ENCODE measurements around the gene DIP2C. TPM values are rescaled to one million over a fixed set of nuclear protein-coding genes. Genes with fewer than 3 reads are reported as not detected.

DIP2C gene
- total RNA-seq, 2 experiments from 2014 or later, result 1.6 to 1.7 TPM

- POLR2A ChIA-PET, result no interaction called here
- Mint-ChIP-seq H3K4me3 (no peak overlapping the region), H3K9me3 (no peaks in the 10 kb centered on the region), H3K27ac (no peak overlapping the region), H3K36me3 (no peaks in the 10 kb centered on the region), H3K27me3 (no peaks in the 10 kb centered on the region), H3K4me1 (no peaks in the 10 kb centered on the region)
- no peak for DNase-seq
- ATAC-seq (ENCODE audit: low read depth), result no peak
Observed at GRCh38 chr10:367636-368035, 321.8 kb downstream of the DIP2C start.

DNA sequence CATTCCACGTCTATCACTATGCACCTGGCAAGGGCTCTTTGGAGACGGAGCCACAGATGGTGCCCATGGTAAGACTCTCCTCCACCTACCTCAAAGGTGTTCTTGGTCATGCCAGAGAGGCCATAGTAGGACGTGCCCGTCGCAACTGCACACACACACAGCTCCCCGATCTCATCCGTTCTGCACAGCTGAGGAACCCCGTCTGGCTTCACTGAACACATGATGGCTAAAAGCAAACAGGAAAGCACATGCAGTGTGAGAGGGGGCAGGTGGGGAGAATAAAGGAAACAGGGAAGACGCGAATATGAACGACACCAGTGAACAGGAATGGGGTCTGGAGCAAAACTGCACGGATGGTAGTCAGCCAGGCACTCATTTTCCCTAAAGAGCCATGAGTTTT is 323.3 kb downstream of the DIP2C start:
- no peak for ATAC-seq (ENCODE audit: low read depth)
- Mint-ChIP-seq H3K27me3 (no peaks in the 10 kb centered on the region), H3K4me1 (peaks cover 2% of the 10 kb centered on the region), H3K36me3 (no peaks in the 10 kb centered on the region), H3K9me3 (no peaks in the 10 kb centered on the region), H3K4me3 (no peak overlapping the region), H3K27ac (no peak overlapping the region)
- POLR2A ChIA-PET, result no interaction called here
- DNase-seq, result no peak

- ATAC-seq (ENCODE audit: low read depth) (no peak), DNase-seq (no peak)
- no peak overlapping the region for H3K27ac Mint-ChIP-seq
- H3K4me1 Mint-ChIP-seq, result peaks cover 2% of the 10 kb centered on the region
- POLR2A ChIA-PET, result no interaction called here
- H3K27me3 Mint-ChIP-seq, result no peaks in the 10 kb centered on the region
- H3K4me3 Mint-ChIP-seq, result no peak overlapping the region
- no peaks in the 10 kb centered on the region for H3K9me3 Mint-ChIP-seq
- no peaks in the 10 kb centered on the region for H3K36me3 Mint-ChIP-seq
Observed at GRCh38 chr10:364267-364775, 325.1 kb downstream of the DIP2C start.

DNA sequence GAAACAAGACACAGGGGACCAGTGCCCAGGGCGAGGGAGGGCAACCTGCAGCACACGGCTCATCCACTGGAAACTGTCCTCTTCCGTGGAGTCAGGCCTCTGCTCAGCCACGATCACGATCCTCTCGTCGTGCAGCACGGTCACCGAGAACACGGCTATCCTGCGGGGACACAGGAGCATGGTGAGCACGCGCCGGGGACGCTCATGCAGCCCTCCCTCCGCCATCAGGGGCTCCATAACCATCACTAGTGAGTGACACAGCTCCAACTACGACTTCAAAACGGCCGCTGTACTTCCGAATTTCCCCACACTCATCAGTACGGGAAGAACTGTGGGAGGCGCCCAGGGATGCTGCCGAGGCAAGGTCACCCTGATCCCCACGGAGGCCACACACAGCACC is 326.3 kb downstream of the DIP2C start:
- no peak for ATAC-seq (ENCODE audit: low read depth)

GRCh38 chr10:361203-362081 is 328.0 kb downstream of the DIP2C start:
- Mint-ChIP-seq H3K27me3 (no peaks in the 10 kb centered on the region), H3K4me3 (no peak overlapping the region), H3K27ac (no peak overlapping the region), H3K4me1 (peaks cover 2% of the 10 kb centered on the region), H3K36me3 (no peaks in the 10 kb centered on the region), H3K9me3 (no peaks in the 10 kb centered on the region)
- ATAC-seq (ENCODE audit: low read depth), result no peak
- POLR2A ChIA-PET, result no interaction called here
- DNase-seq, result no peak

More for the DNA sequence above, 326.3 kb downstream of the DIP2C start:
- Mint-ChIP-seq H3K9me3 (no peaks in the 10 kb centered on the region), H3K36me3 (no peaks in the 10 kb centered on the region), H3K4me1 (peaks cover 2% of the 10 kb centered on the region), H3K4me3 (no peak overlapping the region), H3K27me3 (no peaks in the 10 kb centered on the region), H3K27ac (no peak overlapping the region)
- DNase-seq, result no peak
- POLR2A ChIA-PET, result no interaction called here

DNA sequence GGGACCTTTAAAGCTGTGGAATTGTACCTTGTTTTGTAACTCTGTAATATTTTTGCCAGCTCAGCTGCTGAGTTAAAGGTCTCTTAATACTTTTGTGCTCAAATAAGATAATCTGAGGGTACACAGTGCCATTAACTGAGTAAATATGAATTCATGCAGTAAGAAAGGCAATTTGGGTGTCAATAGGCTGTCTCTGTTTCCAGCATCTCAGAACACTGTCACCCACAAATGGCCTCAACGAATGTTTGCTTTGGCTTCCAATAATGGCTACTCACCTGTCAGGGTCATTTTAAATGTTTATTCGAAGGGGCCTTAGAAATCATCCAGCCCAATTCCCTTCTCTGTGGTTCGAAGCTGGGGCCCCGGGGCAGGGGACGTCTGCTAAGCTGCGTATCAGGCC is 328.8 kb downstream of the DIP2C start:
- H3K36me3 Mint-ChIP-seq, result no peaks in the 10 kb centered on the region
- H3K4me3 Mint-ChIP-seq, result no peak overlapping the region
- DNase-seq (no peak), ATAC-seq (ENCODE audit: low read depth) (no peak)
- POLR2A ChIA-PET, result no interaction called here
- H3K4me1 Mint-ChIP-seq, result peaks cover 7% of the 10 kb centered on the region
- no peaks in the 10 kb centered on the region for H3K9me3 Mint-ChIP-seq
- H3K27me3 Mint-ChIP-seq, result no peaks in the 10 kb centered on the region
- no peak overlapping the region for H3K27ac Mint-ChIP-seq

GRCh38 chr10:359762-360161 is 329.7 kb downstream of the DIP2C start:
- peaks cover 7% of the 10 kb centered on the region for H3K4me1 Mint-ChIP-seq
- POLR2A ChIA-PET, result no interaction called here
- H3K27ac Mint-ChIP-seq, result no peak overlapping the region
- no peak overlapping the region for H3K4me3 Mint-ChIP-seq
- ATAC-seq (ENCODE audit: low read depth) (no peak), DNase-seq (no peak)
- no peaks in the 10 kb centered on the region for H3K36me3 Mint-ChIP-seq
- no peaks in the 10 kb centered on the region for H3K27me3 Mint-ChIP-seq
- no peaks in the 10 kb centered on the region for H3K9me3 Mint-ChIP-seq

GRCh38 chr10:359093-359492 is 330.4 kb downstream of the DIP2C start:
- DNase-seq (no peak), ATAC-seq (ENCODE audit: low read depth) (no peak)
- no peaks in the 10 kb centered on the region for H3K27me3 Mint-ChIP-seq
- H3K9me3 Mint-ChIP-seq, result no peaks in the 10 kb centered on the region
- peaks cover 9% of the 10 kb centered on the region for H3K4me1 Mint-ChIP-seq
- no peak overlapping the region for H3K4me3 Mint-ChIP-seq
- no peak overlapping the region for H3K27ac Mint-ChIP-seq
- POLR2A ChIA-PET, result no interaction called here
- no peaks in the 10 kb centered on the region for H3K36me3 Mint-ChIP-seq

DNA sequence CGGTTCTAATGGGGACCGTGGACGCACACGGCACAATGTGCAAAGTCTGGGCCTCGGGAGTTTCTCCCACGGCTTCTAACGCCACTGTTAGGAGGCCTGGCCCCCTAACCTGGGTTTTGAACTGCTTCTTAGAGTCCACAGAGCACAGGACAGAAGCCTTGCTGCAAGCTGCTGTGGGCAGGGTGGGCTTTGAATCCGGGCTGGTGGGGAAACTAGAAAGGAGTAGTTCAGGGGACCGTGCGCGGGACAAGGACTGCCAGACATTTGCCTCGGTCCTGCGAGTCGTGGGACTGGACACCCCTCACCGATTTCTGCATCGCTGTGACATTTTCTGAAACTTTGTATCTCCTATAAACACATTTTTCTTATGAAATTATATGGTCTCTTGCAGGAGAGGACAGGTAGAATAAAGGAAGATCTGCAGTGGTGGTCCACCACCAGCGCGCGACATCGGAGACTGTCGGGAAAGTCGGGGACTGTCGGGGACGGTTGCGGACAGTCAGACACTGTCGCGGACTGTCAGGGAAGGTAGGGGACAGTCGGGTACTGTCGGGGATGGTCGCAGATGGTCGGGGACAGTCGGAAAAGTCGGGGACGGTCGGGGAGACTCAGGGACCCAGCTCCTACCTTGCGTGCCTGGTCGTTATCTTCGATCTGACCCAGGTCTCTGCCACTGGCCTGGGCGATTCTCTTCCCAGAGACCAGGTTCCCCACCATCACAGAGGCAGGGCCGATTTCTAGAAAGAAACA is 332.1 kb downstream of the DIP2C start:
- Mint-ChIP-seq H3K27me3 (no peaks in the 10 kb centered on the region), H3K27ac (no peak overlapping the region), H3K9me3 (no peaks in the 10 kb centered on the region), H3K36me3 (no peaks in the 10 kb centered on the region), H3K4me3 (no peak overlapping the region), H3K4me1 (peaks cover 19% of the 10 kb centered on the region)
- ATAC-seq (ENCODE audit: low read depth) (no peak), DNase-seq (no peak)
- POLR2A ChIA-PET, result no interaction called here

- H3K27me3 Mint-ChIP-seq, result no peaks in the 10 kb centered on the region
- no peak overlapping the region for H3K4me3 Mint-ChIP-seq
- no peak overlapping the region for H3K27ac Mint-ChIP-seq
- POLR2A ChIA-PET, result no interaction called here
- H3K36me3 Mint-ChIP-seq, result no peaks in the 10 kb centered on the region
- H3K9me3 Mint-ChIP-seq, result no peaks in the 10 kb centered on the region
- DNase-seq, result no peak
- no peak for ATAC-seq (ENCODE audit: low read depth)
- peaks cover 25% of the 10 kb centered on the region for H3K4me1 Mint-ChIP-seq
Observed at GRCh38 chr10:356452-356851, 333.0 kb downstream of the DIP2C start.

- Mint-ChIP-seq H3K9me3 (no peaks in the 10 kb centered on the region), H3K27me3 (no peaks in the 10 kb centered on the region), H3K27ac (no peak overlapping the region), H3K36me3 (no peaks in the 10 kb centered on the region), H3K4me3 (no peak overlapping the region), H3K4me1 (peaks cover 28% of the 10 kb centered on the region)
- DNase-seq, result no peak
- ATAC-seq (ENCODE audit: low read depth), result no peak
- POLR2A ChIA-PET, result interaction anchor here (2.5 kb wide), 1 partner anchor 25 kb away, joined by 7 read pairs; no protein-coding TSS in a partner anchor
Observed at GRCh38 chr10:354901-355617, 334.4 kb downstream of the DIP2C start.

GRCh38 chr10:352476-353235 is 336.8 kb downstream of the DIP2C start:
- Mint-ChIP-seq H3K27ac (peak overlapping the region; percentile 82), H3K4me3 (peak overlapping the region; percentile 74), H3K9me3 (peaks cover 4% of the 10 kb centered on the region), H3K27me3 (no peaks in the 10 kb centered on the region), H3K36me3 (peaks cover 1% of the 10 kb centered on the region), H3K4me1 (peaks cover 31% of the 10 kb centered on the region)
- POLR2A ChIA-PET, result interaction anchor here (2.5 kb wide), 1 partner anchor 23 kb away, joined by 7 read pairs; no protein-coding TSS in a partner anchor
- DNase-seq, result peak; percentile 40
- ATAC-seq (ENCODE audit: low read depth), result peak; percentile 51

All from activated naive CD8-positive, alpha-beta T cell treated with anti-CD3 and anti-CD28 coated beads, Interleukin-2, amount 10 ng/mL, durations not matched to agents 7 days and 5 days (primary cell).